Dermis blood vessel endothelial cell (primary cell): ENCODE results near the gene SFXN1. TPM values are rescaled to one million over a fixed set of nuclear protein-coding genes. Genes with fewer than 3 reads are reported as not detected.
"Not testable (repeated sequence)": the region's sequence is repeated elsewhere in the genome, so short reads cannot be mapped to it uniquely, and the experiment has no call there.

ENCODE experiments used
- DNase-seq: peaks from one replicate; pipeline ENCODE4 v3.0.0; 2010
- total RNA-seq: library from RNA; depleted of rRNA; stranded (reverse); fragments of >200 nt; gene quantifications from 2 replicates; pipeline ENCODE4 v1.2.3, GENCODE V29; 2014

The SFXN1 gene
- total RNA-seq, 1 donor from 2014 or later: 109 TPM

- DNase-seq: no peak
Observed at GRCh38 chr5:175494264-175495183, 16.2 kb downstream of the SFXN1 start.

DNA sequence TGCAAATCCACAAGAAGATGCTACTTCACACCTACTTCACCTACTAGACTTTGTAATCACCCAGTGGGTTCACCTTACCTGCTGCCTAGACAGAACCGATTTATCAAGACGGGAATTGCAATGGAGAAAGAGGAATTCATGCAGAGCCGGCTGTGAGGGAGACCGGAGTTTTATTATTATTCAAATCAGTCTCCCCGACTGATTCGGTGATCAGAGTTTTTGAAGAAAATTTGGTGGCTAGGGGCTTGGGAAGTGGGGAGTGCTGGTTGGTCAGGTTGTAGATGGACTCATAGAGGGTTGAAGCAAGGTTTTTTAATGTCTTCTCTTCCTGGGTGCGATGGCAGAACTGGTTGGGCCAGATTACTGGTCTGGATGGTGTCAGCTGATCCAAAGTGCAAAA is 23.4 kb downstream of the SFXN1 start:
- DNase-seq: no peak

DNA sequence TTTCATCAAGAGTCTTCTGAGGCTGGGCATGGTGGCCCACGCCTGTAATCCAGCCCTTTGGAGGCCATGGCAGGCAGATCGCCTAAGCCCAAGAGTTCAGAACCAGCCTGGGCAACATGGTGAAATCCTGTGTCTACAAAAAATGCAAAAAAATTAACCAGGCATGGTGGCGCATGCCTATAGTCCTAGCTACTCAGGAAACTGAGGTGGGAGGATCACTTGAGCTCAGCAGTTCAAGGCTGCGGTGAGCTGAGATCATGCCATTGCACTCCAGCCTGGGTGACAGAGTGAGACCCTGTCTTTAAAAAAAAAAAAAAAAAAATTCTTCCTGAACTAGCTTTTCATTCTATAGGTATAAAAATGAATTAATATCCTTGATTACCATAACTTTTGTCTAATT is 29.3 kb downstream of the SFXN1 start:
- DNase-seq: not testable (repeated sequence)

DNA sequence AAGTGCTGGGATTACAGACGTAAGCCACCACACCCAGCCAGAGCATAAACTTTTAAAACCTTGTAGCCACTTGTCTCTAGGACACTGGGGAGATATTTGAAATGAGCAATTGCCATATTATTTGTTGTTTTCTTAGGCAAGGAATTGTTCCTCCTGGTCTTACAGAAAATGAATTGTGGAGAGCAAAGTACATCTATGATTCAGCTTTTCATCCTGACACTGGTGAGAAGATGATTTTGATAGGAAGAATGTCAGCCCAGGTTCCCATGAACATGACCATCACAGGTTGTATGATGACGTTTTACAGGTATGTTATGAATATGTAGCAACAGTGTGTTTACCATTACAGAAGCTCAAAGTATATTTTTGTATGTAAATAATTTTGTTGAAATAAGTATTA is 30.5 kb downstream of the SFXN1 start:
- no peak for DNase-seq

GRCh38 chr5:175513297-175513696 is 34.9 kb downstream of the SFXN1 start:
- DNase-seq: no peak

DNA sequence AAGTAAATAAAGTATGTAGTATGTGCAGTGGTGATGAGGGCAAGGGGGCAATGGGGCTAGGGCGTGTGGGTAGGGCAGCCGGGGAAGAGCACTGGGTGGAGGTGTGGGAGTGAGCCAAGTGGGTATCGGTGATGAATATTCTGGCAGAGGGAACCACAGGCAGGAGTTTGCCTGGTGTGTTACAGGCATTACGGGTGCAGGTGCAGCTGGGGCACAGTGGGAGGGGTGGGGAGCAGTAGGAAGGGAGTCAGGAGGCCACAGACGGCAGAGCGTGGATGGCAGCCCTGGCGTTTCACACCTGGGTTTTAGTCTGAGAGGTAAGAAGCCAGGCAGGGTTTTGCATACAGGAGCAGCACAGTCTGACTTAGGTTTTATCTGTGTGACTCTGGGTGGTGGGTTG is 35.4 kb downstream of the SFXN1 start:
- DNase-seq: no peak

DNA sequence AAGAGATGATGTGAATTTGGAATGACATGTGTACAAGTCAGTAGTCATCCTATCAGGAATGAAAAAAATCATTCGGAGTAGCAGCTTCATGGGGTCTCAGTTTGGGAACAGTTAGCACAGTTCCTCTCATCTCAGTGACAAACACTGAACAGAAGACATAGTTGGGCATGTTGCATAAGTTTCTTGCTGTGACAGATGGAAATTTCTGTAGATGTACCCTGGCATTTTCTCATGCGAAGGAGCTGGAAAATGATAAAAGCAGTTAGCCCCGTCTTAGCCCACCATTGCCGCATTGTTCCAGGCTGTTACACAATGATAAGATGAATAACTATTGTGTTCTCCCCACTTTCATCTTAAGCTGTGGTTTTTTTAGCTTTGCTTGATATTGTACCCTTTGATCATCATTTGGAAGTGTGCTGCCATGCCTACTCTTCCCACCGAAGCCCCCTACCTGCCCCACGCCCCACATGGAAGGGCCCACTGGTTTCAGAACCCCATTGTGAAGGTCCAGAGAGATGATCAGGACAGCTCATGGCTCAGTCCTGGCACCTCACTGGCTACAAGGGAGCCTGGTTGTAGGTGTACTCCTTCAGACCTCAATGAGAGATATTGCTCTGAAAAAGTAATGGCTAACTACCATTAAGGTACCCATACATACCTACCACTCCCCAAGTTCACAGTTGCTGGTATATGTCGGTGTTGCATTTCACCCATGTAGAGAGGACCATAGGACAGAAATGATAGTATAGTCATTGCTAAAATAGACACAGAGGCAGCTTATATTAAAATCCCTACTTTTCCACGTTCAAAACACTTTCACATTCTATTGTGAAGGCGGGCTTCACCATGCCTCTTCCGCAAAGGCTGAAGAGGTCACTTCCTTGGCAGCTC is 38.8 kb downstream of the SFXN1 start:
- DNase-seq: no peak

GRCh38 chr5:175517824-175518450 is 39.6 kb downstream of the SFXN1 start:
- peak; percentile 20 for DNase-seq

GRCh38 chr5:175519006-175519405 is 40.6 kb downstream of the SFXN1 start:
- no peak for DNase-seq

DNA sequence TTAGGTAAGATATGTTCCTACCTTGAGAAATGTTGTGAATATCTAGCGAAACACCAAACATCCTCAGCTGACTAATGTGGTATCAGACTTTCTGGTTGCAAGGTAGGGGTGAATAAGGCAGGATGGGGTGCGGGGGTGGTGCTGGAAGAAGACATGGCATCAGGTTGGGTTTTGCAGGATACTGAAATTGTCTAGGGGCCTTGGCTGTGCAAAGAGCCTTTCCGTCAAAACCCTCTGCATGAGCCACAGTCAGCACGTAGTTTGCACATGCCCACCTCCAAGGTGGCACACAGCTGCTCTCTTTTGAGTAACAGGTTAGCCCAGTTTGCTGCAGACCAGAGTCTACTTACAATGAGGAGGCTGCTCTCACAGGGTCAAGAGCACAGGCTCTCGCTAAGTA is 42.0 kb downstream of the SFXN1 start:
- no peak for DNase-seq

GRCh38 chr5:175520873-175521272 is 42.5 kb downstream of the SFXN1 start:
- DNase-seq: no peak

GRCh38 chr5:175521313-175521833 is 43.0 kb downstream of the SFXN1 start:
- DNase-seq: no peak

GRCh38 chr5:175523292-175523691 is 44.9 kb downstream of the SFXN1 start:
- DNase-seq: no peak

DNA sequence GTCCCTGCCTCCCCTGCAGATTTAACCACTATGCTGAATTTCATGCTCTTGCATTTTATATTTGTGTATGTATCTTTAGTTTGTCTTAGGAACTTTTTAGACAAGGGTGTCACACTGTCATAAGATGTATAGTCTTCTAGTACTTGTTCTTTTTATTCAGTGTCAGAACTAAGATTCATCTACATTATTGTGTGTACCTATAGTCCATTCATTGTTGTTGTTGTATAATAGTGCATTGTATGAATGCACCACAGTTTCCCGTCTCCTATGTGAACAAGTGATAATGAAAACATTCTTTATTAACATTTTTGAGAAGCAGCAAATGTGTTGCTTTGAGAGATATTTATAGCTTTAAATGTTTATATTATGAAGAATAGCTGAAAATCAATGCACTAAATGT is 45.9 kb downstream of the SFXN1 start:
- no peak for DNase-seq

DNA sequence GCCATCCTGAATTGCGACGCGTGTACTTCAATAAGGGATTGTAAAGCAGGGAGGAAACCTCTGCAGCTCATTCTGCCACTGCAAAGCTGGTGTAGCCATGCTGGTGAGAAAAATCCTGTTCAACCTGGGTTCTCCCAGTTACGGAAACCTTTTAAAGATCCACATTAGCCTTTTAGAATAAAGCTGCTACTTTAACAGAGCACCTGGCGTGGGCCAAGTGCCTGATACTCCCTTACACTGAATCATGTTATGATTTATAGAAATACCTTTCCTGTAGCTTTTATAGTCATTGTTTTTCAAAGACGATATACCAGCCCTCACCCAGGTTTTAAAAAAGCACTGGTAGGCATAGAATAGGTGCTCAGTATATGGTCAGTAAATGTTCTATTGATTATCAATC is 48.3 kb downstream of the SFXN1 start:
- no peak for DNase-seq

DNA sequence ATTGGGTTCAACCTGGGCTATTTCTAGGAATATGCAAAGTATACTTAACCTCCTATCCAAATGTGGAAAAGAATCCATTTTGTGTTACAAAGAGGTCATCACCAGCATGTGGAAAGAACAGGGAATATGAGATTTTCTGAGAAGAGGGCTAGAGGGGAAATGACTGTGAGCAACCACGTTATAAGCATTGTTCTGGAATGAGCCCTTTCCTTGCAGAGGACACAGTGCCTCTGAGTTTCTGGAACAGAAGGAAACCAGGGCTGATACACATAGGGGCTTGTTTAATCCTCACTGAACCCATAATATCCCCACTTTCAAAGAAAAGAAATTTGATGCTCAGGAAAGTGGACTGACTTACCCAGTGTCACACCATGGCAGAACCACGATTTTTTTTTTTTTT is 53.0 kb downstream of the SFXN1 start:
- peak; percentile 28 for DNase-seq

DNA sequence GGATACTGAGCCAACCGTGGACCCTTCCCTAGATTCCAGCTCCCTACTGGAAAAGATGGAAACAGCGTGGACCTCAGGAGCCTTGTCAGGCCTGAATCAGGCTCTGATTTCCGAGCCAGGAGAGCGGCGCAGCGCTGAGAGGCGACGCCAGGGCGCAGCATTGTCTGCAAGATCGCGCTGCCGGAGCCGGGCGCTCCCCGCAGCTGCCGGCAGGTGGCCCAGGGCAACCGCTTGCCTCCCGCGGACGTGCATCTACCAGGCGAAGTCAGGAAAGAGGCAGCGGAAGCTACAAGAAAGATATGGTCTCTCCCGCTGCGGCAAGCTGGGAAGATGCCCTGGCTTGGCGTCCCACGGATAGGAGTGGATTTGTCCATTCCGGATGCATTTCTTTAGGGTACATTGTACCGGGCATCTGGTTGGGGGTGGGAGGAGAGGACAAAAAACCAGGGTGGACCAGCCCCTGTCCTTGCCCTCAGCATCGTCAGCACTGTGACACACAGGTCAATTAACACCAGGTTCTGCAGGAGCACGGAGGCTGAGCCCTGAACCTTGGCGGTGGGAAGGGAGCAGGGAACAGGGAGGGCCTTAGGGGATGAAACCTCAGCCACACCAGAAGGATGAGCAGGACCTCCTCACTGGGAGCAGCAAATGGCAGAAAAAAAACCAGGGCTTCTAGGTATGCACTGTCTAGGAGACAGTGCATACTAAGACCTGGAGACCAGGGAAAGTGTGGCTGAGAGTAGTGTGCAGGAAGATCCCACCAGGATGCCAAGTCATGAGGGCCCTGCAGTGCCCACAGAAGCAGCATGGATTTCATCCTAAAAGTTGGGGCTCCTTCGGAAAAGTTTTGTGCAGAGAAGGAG is 55.9 kb downstream of the SFXN1 start:
- peak; percentile 86 for DNase-seq

DNA sequence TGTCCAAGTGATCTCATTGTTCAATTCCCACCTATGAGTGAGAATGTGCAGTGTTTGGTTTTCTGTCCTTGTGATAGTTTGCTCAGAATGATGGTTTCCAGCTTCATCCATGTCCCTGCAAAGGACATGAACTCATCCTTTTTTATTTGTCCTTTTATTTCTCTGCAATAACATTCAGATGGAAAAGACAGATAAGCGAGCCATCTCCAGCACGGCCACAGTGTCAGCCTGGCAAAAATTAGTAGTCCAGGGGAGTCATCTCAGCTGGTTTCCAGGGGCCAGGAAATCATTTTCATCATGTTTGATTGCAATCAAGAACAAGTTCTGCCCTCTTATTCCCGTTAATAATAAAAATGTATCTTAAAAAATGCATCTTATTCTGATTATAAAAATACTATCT is 57.0 kb downstream of the SFXN1 start:
- not testable (repeated sequence) for DNase-seq

GRCh38 chr5:175535796-175536195 is 57.4 kb downstream of the SFXN1 start:
- no peak for DNase-seq

- DNase-seq: no peak
Observed at GRCh38 chr5:175538576-175538975, 60.2 kb downstream of the SFXN1 start.

DNA sequence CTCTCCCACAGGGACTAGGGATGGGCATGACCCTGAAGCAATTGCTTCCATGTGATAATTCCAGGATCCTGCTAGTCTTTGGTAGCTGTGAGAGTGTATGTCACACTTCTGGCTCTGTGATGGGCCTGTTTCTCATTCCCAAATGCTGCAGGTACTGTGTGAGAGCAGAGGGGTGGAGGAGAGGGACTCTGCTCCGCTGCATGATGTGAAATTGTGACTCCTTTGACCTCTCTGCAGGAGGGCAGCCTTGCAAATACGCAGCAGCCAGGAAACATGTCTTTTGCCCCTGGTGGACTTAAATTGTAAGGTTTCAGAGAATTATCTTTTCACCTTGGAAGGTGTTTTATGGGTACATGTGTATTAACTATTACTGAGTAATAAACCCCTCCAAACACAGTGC is 61.6 kb downstream of the SFXN1 start:
- DNase-seq: no peak

DNA sequence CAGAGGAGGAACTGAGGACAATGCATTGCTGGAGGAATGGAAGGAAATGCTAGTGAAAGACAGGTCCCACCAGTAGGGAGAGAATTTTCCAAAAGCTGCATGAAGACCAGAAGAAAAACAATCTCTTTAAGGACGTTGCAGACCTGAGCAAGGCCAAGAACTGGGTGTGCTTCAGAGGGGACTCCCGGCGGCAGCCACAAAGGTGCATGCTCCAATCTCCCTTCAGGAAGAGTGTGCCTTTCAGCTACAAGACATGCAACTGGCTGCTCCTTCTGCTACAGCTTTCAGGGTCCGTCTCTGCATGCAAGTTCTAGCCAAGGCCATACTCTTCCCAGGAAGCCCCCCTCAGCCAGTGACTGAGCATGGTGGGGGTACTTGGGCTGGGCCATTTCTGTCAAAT is 62.9 kb downstream of the SFXN1 start:
- no peak for DNase-seq
